Stomach (tissue), 9 donors: Measurements from ENCODE around the gene PSAP. TPM values are rescaled to one million over a fixed set of nuclear protein-coding genes. Genes with fewer than 3 reads are reported as not detected.

Experiments
- DNase-seq, 2 donors: peaks; one replicate each; pipeline versions ENCODE4 v3.0.0 to v3.0.0-alpha.2; 2013 to 2019
- H3K27ac ChIP-seq, 5 donors: fragments of 200-600 bp in 4 of 5; sonication (generic) in 4 of 5; one replicate each; pipeline ENCODE4 v1.5.1; 2013 to 2019; ENCODE audit warnings: mild to moderate bottlenecking in 1 of 5, moderate library complexity in 1 of 5
- H3K27me3 ChIP-seq, 3 donors: fragments of 200-600 bp; sonication (generic); one replicate each; pipeline ENCODE4 v1.5.1; 2017 to 2019; ENCODE audit warnings: mixed run types in 1 of 3
- H3K36me3 ChIP-seq, 4 donors: fragments of 200-600 bp; sonication (generic); 1 replicate in 3 of 4; 2 replicates in 1 of 4; pipeline ENCODE4 v1.5.1; 2016 to 2019
- H3K4me1 ChIP-seq, 4 donors: fragments of 200-600 bp; sonication (generic); one replicate each; pipeline ENCODE4 v1.5.1; 2016 to 2019
- H3K4me3 ChIP-seq, 4 donors: fragments of 200-600 bp; sonication (generic) in 3 of 4; one replicate each; pipeline ENCODE4 v1.5.1; 2016 to 2019; ENCODE audit warnings: mild to moderate bottlenecking in 1 of 4
- H3K9me3 ChIP-seq, 4 donors: fragments of 200-600 bp; sonication (generic); one replicate each; pipeline ENCODE4 v1.5.1; 2016 to 2019
- EP300 ChIP-seq: sonication (generic); formaldehyde crosslinking; IDR thresholded peaks from one replicate; pipeline ENCODE4 v1.6.1; 2017; ENCODE audit warnings: antibody characterized with exemption
- POLR2A ChIP-seq, 4 donors: fragments of 450-650 bp; IDR thresholded peaks; one replicate each; pipeline ENCODE4 v1.6.1; 2016; ENCODE audit warnings: antibody characterized with exemption in 4 of 4, control low read depth in 2 of 4, mild to moderate bottlenecking in 1 of 4, moderate library complexity in 1 of 4
- POLR2AphosphoS5 ChIP-seq, 3 donors: sonication (generic); formaldehyde crosslinking; IDR thresholded peaks; one replicate each; pipeline ENCODE4 v1.6.1; 2016; ENCODE audit warnings: antibody characterized with exemption in 3 of 3
- WGBS, 5 donors: extraction: QIAGEN DNeasy Blood & Tissue Kit in 3 of 5; methylation state at CpG; one replicate each; pipeline versions ENCODE4 v1.1.5 to v1.1.7; 2013 to 2018; 5-methylcytosine and 5-hydroxymethylcytosine counted together
- intact Hi-C: fragments of 100-400 bp; cut with DNase I; formaldehyde crosslinking; loops from one replicate; pipeline ENCODE4 v1.15.1; 2023; ENCODE audit warnings: low total_unique reads
- polyA plus RNA-seq, 3 donors: library from polyadenylated mRNA; stranded (reverse); fragments of 200-250 nt; gene quantifications; one replicate each; pipeline ENCODE4 v1.2.3, GENCODE V29; 2013
- small RNA-seq, 4 donors: library from RNA; depleted of rRNA; stranded (forward); fragments of <200 nt; gene quantifications; one replicate each; pipeline ENCODE3, GENCODE V24; 2016
- total RNA-seq, 5 donors: library from RNA; depleted of rRNA; stranded (reverse); fragments of >200 nt; gene quantifications; one replicate each; pipeline versions ENCODE4 v1.1.0 to v1.2.3, GENCODE V29; 2014 to 2016
- donor health status: healthy with polysubstance abuse.
- donor health status: Bipolar disorder and iron deficiency.
- donor health status: healthy.

PSAP gene
- total and polyA plus RNA-seq, 8 donors, result 174 to 709 (median 413) TPM

GRCh38 chr10:71766717-71767419, 84.2 kb downstream of the PSAP start:
- no peaks in the 10 kb centered on the region for H3K27me3 ChIP-seq
- H3K27ac ChIP-seq, result peak overlapping the region; percentile 83 to 93 (median 90)
- TF ChIP-seq POLR2A (IDR thresholded peaks at IDR 0.05) (no peak), EP300 (peak; percentile 63), POLR2AphosphoS5 (IDR thresholded peaks at IDR 0.05) (peak; percentile 20 to 71 (median 38))
- 16 to 25% (median 21%) methylated on average over 7 to 10 of the region's 10 CpGs for WGBS, 5 donors
- peak overlapping the region in 1 of 4 donors; percentile 0 for H3K4me3 ChIP-seq
- DNase-seq, result peak; percentile 81 to 95
- H3K36me3 ChIP-seq, result peaks cover under 1 to 22% (median 9%) of the 10 kb centered on the region in 4 donors
- intact Hi-C loops, result no loop called here
- H3K9me3 ChIP-seq, result no peaks in the 10 kb centered on the region
- H3K4me1 ChIP-seq, result peaks cover 77 to 100% (median 95%) of the 10 kb centered on the region in 4 donors

Small RNAs within 50 kb of the gene (small RNA-seq; reads per million reads assigned to genes)
- gene MIR7152, result 0 to 0.10 (median 0) reads per million in 4 donors
- gene RNU7-38P, result 0 reads per million in 4 donors

Other genes starting within 250 kb of the PSAP start
- gene C10orf105, start 131.5 kb downstream of the PSAP start, total RNA-seq, result not detected
- gene C10orf105, start 131.5 kb downstream of the PSAP start, polyA plus RNA-seq, result under 1 TPM in 1 of 3 donors, not detected in 2; 0.03 TPM
- gene VSIR, start 77.7 kb downstream of the PSAP start, total RNA-seq, result 100 to 1,000 TPM in 1 of 5 donors, 10 to 100 TPM in 4; 14.7 to 103 (median 16.5) TPM
- gene VSIR, start 77.7 kb downstream of the PSAP start, polyA plus RNA-seq, result 10 to 100 TPM; 14.2 to 21.7 (median 15.9) TPM
- 10 to 100 TPM in 4 of 5 donors, 1 to 10 TPM in 1; 4.9 to 26.8 (median 17.0) TPM for gene CHST3, start 113.1 kb upstream of the PSAP start, total RNA-seq
- gene CHST3, start 113.1 kb upstream of the PSAP start, polyA plus RNA-seq, result 1 to 10 TPM; 1.5 to 4.7 (median 3.3) TPM
- 10 to 100 TPM in 3 of 5 donors, 1 to 10 TPM in 2; 1.2 to 31.7 (median 17.4) TPM for gene SPOCK2, start 237.3 kb upstream of the PSAP start, total RNA-seq
- gene SPOCK2, start 237.3 kb upstream of the PSAP start, polyA plus RNA-seq, result 1 to 10 TPM; 1.1 to 2.7 (median 1.8) TPM